ENCODE measurements around the gene ETNK2. TPM values are rescaled to one million over a fixed set of nuclear protein-coding genes. Genes with fewer than 3 reads are reported as not detected.
A peak's percentile ranks its signal among the peaks of the same experiment; 100 is the strongest.
"Not testable (repeated sequence)": the region's sequence is repeated elsewhere in the genome, so short reads cannot be mapped to it uniquely, and the experiment has no call there.

Gene ETNK2
- polyA plus RNA-seq, 2 of the 4 experiments (the other 2 are of a cell fraction) = 3.4 to 5.2 TPM

DNA sequence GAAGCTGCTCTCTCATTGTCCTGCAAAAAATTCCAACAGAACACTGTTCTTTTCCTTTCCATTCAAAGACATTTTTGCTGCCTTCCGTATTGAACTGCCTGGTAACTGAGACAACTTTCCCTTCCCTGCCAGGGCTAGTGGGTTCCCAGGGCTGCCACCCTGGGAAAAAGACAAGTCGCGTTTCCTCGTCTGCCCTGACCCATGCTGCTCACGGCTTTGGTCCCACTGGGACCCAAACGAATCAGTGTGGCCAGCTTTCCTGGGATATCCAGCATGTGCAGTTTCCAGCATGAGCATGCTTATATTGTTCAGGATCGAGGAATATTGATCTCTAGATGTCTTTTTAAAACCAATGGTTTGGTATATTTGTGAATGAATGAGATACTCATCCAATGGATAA, 60.8 kb downstream of the ETNK2 start:
- H3K9me3 ChIP-seq = no peaks in the 10 kb centered on the region
- peaks cover 31% of the 10 kb centered on the region for H3K4me1 ChIP-seq
- ATAC-seq (no peak), FAIRE-seq (no peak), DNase-seq (ENCODE audit: low read depth in 1 of 2, low spot score in 1 of 2) (no peak)
- TF ChIP-seq ELK1 (IDR thresholded peaks at IDR 0.05; ENCODE audit: low read depth, low read length) (no peak), BHLHE40 (IDR thresholded peaks at IDR 0.05; ENCODE audit: low read depth, low read length) (no peak), ZFP36 (IDR thresholded peaks at IDR 0.05; ENCODE audit: borderline replicate concordance, partially characterized antibody) (no peak), EP300 (IDR thresholded peaks at IDR 0.05) (no peak), FOSB (CRISPR knock-in tag; IDR thresholded peaks at IDR 0.05) (no peak), JUNB (IDR thresholded peaks at IDR 0.05) (no peak), ZC3H11A (IDR thresholded peaks at IDR 0.05) (no peak), SREBF2 (IDR thresholded peaks at IDR 0.05) (no peak), TP53 (CRISPR knock-in tag; IDR thresholded peaks at IDR 0.05) (no peak)
- TF ChIP-seq, protein P1, sequence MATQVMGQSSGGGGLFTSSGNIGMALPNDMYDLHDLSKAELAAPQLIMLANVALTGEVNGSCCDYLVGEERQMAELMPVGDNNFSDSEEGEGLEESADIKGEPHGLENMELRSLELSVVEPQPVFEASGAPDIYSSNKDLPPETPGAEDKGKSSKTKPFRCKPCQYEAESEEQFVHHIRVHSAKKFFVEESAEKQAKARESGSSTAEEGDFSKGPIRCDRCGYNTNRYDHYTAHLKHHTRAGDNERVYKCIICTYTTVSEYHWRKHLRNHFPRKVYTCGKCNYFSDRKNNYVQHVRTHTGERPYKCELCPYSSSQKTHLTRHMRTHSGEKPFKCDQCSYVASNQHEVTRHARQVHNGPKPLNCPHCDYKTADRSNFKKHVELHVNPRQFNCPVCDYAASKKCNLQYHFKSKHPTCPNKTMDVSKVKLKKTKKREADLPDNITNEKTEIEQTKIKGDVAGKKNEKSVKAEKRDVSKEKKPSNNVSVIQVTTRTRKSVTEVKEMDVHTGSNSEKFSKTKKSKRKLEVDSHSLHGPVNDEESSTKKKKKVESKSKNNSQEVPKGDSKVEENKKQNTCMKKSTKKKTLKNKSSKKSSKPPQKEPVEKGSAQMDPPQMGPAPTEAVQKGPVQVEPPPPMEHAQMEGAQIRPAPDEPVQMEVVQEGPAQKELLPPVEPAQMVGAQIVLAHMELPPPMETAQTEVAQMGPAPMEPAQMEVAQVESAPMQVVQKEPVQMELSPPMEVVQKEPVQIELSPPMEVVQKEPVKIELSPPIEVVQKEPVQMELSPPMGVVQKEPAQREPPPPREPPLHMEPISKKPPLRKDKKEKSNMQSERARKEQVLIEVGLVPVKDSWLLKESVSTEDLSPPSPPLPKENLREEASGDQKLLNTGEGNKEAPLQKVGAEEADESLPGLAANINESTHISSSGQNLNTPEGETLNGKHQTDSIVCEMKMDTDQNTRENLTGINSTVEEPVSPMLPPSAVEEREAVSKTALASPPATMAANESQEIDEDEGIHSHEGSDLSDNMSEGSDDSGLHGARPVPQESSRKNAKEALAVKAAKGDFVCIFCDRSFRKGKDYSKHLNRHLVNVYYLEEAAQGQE (IDR thresholded peaks at IDR 0.05) = no peak
- TF ChIP-seq, protein P2, sequence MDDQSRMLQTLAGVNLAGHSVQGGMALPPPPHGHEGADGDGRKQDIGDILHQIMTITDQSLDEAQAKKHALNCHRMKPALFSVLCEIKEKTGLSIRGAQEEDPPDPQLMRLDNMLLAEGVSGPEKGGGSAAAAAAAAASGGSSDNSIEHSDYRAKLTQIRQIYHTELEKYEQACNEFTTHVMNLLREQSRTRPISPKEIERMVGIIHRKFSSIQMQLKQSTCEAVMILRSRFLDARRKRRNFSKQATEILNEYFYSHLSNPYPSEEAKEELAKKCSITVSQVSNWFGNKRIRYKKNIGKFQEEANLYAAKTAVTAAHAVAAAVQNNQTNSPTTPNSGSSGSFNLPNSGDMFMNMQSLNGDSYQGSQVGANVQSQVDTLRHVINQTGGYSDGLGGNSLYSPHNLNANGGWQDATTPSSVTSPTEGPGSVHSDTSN (IDR thresholded peaks at IDR 0.05) = no peak
- ChIA-PET POLR2A (no interaction called here), CTCF (interaction anchor here (1.2 to 2.1 kb wide), 3 partner anchors 13 to 95 kb away, joined by 3 to 5 read pairs (median 4); no protein-coding TSS in a partner anchor)
- H3K27ac ChIP-seq = no peak overlapping the region; a peak in 1 of 6 replicates
- 84% methylated on average over 7 of the region's 7 CpGs for WGBS (ENCODE audit: missing lambda C conversion rate)
- H3K4me3 ChIP-seq = no peak overlapping the region
- no peak overlapping the region for H3K4me2 ChIP-seq

DNA sequence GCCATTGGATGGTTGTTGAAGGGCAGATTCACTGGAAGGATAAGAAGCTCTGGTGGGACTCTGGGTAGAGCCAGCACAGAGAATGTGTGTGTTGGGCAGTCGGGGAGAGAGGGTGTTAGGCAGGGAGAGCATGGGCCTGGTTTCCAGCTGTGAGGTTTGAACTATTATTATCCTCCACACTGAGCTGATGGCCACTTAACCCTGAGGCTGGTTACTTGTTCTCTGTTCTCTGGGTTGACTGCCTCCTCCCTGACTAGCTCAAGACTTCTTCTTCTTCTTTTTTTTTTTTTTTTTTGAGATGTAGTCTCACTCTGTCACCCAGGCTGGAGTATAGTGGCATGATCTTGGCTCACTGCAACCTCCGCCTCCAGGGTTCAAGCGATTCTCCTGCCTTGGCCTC, 61.7 kb downstream of the ETNK2 start:
- FAIRE-seq; DNase-seq (ENCODE audit: low read depth in 1 of 2, low spot score in 1 of 2); H3K9me3 ChIP-seq; H3K27ac ChIP-seq; POLR2A ChIA-PET; H3K4me3 ChIP-seq; ATAC-seq; H3K4me2 ChIP-seq: not testable (repeated sequence)
- CTCF ChIA-PET = interaction anchor here (0.6 to 2.5 kb wide), 7 partner anchors 10 to 403 kb away, joined by 3 to 9 read pairs (median 3); partner anchors contain the start of gene SOX13
- peaks cover 31% of the 10 kb centered on the region for H3K4me1 ChIP-seq
- WGBS (ENCODE audit: missing lambda C conversion rate) = 90% methylated on average over 3 of the region's 3 CpGs

GRCh38 chr1:204089044-204089751, 62.6 kb downstream of the ETNK2 start:
- POLR2A ChIA-PET = no interaction called here

More at GRCh38 chr1:204089044-204089751, 62.6 kb downstream of the ETNK2 start:
- DNase-seq (ENCODE audit: low read depth in 1 of 2, low spot score in 1 of 2) (no peak), FAIRE-seq (no peak), ATAC-seq (no peak)
- TF ChIP-seq USF2 (IDR thresholded peaks at IDR 0.05) = no peak
- peak; percentile 89 for TF ChIP-seq MAFK (IDR thresholded peaks at IDR 0.05; ENCODE audit: partially characterized antibody)
- H3K4me1 ChIP-seq = peaks cover 33% of the 10 kb centered on the region
- WGBS (ENCODE audit: missing lambda C conversion rate) = 83% methylated on average over 15 of the region's 15 CpGs
- no peak overlapping the region for H3K4me2 ChIP-seq
- H3K9me3 ChIP-seq = no peaks in the 10 kb centered on the region
- no peak overlapping the region; a peak in 1 of 6 replicates for H3K27ac ChIP-seq
- CTCF ChIA-PET = interaction anchor here (1.1 to 2.5 kb wide), 4 partner anchors 11 to 218 kb away, joined by 3 to 9 read pairs (median 3); partner anchors contain the start of gene SOX13
- H3K4me3 ChIP-seq = no peak overlapping the region

Data from A549 (cell line).